ENCODE results near the gene ANO9.

ANO9 gene

GRCh38 chr11:385594-386351 is 56.0 kb downstream of the ANO9 start:
- DNase-seq (ENCODE audit: low read depth, low spot score), result no peak

- DNase-seq (ENCODE audit: low read depth, low spot score), result no peak
These were observed 57.3 kb downstream of the ANO9 start for GRCh38 chr11:384511-384910.

- DNase-seq (ENCODE audit: low read depth, low spot score), result no peak
These were observed 58.4 kb downstream of the ANO9 start for GRCh38 chr11:383431-383830.

- DNase-seq (ENCODE audit: low read depth, low spot score), result no peak
These were observed 59.7 kb downstream of the ANO9 start for GRCh38 chr11:382081-382629.

GRCh38 chr11:381501-382072 is 60.2 kb downstream of the ANO9 start:
- DNase-seq (ENCODE audit: low read depth, low spot score), result no peak

GRCh38 chr11:380996-381395 is 60.8 kb downstream of the ANO9 start:
- DNase-seq (ENCODE audit: low read depth, low spot score), result no peak

GRCh38 chr11:380491-380890 is 61.3 kb downstream of the ANO9 start:
- DNase-seq (ENCODE audit: low read depth, low spot score), result no peak

GRCh38 chr11:380095-380480 is 61.7 kb downstream of the ANO9 start:
- DNase-seq (ENCODE audit: low read depth, low spot score), result no peak

GRCh38 chr11:379205-380094 is 62.4 kb downstream of the ANO9 start:
- no peak for DNase-seq (ENCODE audit: low read depth, low spot score)

GRCh38 chr11:377883-378500 is 63.8 kb downstream of the ANO9 start:
- no peak for DNase-seq (ENCODE audit: low read depth, low spot score)

- DNase-seq (ENCODE audit: low read depth, low spot score), result no peak
These were observed 64.5 kb downstream of the ANO9 start for GRCh38 chr11:377174-377865.

- DNase-seq (ENCODE audit: low read depth, low spot score), result no peak
These were observed 65.2 kb downstream of the ANO9 start for GRCh38 chr11:376531-377173.

- no peak for DNase-seq (ENCODE audit: low read depth, low spot score)
These were observed 66.5 kb downstream of the ANO9 start for GRCh38 chr11:375065-376025.

GRCh38 chr11:373716-374551 is 67.9 kb downstream of the ANO9 start:
- no peak for DNase-seq (ENCODE audit: low read depth, low spot score)

GRCh38 chr11:372809-373715 is 68.7 kb downstream of the ANO9 start:
- DNase-seq (ENCODE audit: low read depth, low spot score), result no peak

- DNase-seq (ENCODE audit: low read depth, low spot score), result no peak
These were observed 69.9 kb downstream of the ANO9 start for GRCh38 chr11:371716-372590.

GRCh38 chr11:371051-371450 is 70.8 kb downstream of the ANO9 start:
- DNase-seq (ENCODE audit: low read depth, low spot score), result no peak

Data from activated CD4-positive, CD25-positive, alpha-beta regulatory T cell treated with anti-CD3 and anti-CD28 coated beads, Interleukin-2, amount 50 U/mL, for 16 hours (primary cell).